ENCODE measurements around the gene NHS.
A peak's percentile ranks its signal among the peaks of the same experiment; 100 is the strongest.

The NHS gene

DNA sequence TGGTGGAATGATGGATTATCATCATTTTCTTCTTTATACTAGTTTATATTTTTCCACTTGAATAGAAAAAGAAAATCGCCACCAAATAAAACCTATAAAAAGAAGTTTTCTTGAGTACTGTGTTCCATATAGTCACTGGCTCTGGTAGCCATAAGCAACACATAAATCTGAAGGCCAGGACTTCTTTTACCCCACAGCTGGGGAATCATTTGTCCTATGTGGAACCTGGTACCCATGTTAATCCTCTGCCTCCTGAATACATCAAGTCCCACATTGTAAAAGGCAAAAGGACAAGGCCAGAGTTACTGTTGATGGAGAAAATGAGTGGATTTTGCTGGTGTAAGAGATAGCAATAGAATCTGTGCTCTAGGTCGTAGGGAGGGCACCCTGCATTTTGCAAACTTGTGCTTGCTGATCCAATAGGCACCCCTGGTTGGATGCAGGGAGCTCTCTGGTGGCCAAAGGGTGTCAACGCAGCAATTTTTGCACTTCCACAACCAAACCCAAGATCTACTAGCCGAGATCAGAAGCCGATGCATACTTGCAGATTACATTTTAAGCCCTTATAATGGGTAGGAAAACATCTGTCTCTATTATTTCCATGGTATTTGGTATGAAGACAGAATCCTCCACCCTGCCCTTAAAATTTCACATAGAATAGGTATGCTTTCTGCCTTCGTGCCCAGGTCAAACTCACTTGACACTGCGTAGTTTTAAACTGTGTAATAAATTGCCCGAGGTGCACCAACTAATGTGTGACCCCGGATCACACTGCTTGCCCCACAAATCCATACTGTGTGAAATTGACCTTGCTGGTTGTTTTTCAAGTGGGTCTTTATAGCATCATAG, 216.1 kb downstream of the NHS start:
- no peak overlapping the region for H3K4me3 ChIP-seq (ENCODE audit: low read length)
- no peaks in the 10 kb centered on the region for H3K4me1 ChIP-seq (ENCODE audit: control insufficient read depth, low read length)
- no peaks in the 10 kb centered on the region for H4K20me1 ChIP-seq (ENCODE audit: control insufficient read depth, insufficient read depth, low read depth, low read length)
- no peaks in the 10 kb centered on the region for H3K27me3 ChIP-seq (ENCODE audit: control insufficient read depth, low read length)
- no peak overlapping the region for H3K4me2 ChIP-seq (ENCODE audit: low read length)
- no peaks in the 10 kb centered on the region for H3F3A ChIP-seq (ENCODE audit: control insufficient read depth, insufficient read depth)
- TF ChIP-seq EZH2phosphoT487 (IDR thresholded peaks at IDR 0.05; ENCODE audit: borderline replicate concordance, low read length) (no peak), CTCF (IDR thresholded peaks at IDR 0.05; ENCODE audit: low read depth, low read length, poor library complexity, severe bottlenecking) (peak; percentile 50)
- H3K9me2 ChIP-seq (replicated peaks; ENCODE audit: control insufficient read depth, low read length) = no peaks in the 10 kb centered on the region
- H3K79me2 ChIP-seq (ENCODE audit: control insufficient read depth, low read length) = no peaks in the 10 kb centered on the region
- no peak overlapping the region for H3K27ac ChIP-seq (ENCODE audit: low read depth, low read length)
- no peaks in the 10 kb centered on the region for H3K36me3 ChIP-seq (ENCODE audit: control insufficient read depth, low read length)
- no peaks in the 10 kb centered on the region for H3K9me3 ChIP-seq (ENCODE audit: control insufficient read depth, insufficient read depth, low read length)

DNA sequence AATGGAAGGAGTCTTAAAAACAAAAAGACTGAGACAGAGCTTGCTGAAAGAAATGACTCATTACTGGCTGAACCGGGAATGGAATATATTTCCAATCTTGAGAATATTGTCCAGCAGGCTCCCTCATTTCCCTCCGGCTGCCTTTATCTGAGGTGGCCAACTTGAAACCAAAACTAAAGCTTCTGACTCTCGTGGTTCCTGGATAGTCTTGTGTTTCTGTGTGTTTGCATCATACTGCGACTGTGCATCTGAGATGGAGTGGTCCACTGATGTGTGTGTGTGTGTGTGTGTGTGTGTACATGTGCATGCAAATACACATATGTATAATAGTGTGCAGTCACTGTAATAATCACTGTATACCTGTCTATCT, 216.7 kb downstream of the NHS start:
- Histone ChIP-seq H3K27ac (ENCODE audit: low read depth, low read length) (no peak overlapping the region), H3K4me2 (ENCODE audit: low read length) (no peak overlapping the region), H3K4me3 (ENCODE audit: low read length) (no peak overlapping the region)

DNA sequence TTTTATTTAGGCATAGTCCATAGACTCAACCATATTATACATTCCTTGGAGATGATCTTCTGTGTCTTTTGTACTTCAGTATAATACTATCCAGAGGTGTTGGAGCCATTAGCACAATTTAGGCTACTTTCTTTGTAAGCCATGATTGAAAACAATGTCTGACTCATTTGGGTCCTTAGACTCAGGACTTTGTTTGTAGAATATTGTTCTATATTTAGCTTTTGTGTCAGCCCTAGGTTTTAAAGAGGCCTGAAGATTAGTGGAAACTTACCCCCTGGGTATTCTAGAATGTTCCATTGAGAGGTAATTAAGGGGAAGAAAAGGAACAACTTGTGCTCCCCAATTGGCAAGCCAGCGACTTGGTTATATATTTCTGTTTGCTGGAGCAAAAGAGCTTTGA, 217.1 kb downstream of the NHS start:
- Histone ChIP-seq H4K20me1 (ENCODE audit: control insufficient read depth, insufficient read depth, low read depth, low read length) (no peaks in the 10 kb centered on the region), H3K4me3 (ENCODE audit: low read length) (no peak overlapping the region), H3K4me2 (ENCODE audit: low read length) (no peak overlapping the region), H3K79me2 (ENCODE audit: control insufficient read depth, low read length) (no peaks in the 10 kb centered on the region), H3K4me1 (ENCODE audit: control insufficient read depth, low read length) (no peaks in the 10 kb centered on the region), H3K36me3 (ENCODE audit: control insufficient read depth, low read length) (no peaks in the 10 kb centered on the region), H3F3A (ENCODE audit: control insufficient read depth, insufficient read depth) (no peaks in the 10 kb centered on the region), H3K9me2 (replicated peaks; ENCODE audit: control insufficient read depth, low read length) (no peaks in the 10 kb centered on the region), H3K27ac (ENCODE audit: low read depth, low read length) (no peak overlapping the region), H3K9me3 (ENCODE audit: control insufficient read depth, insufficient read depth, low read length) (no peaks in the 10 kb centered on the region), H3K27me3 (ENCODE audit: control insufficient read depth, low read length) (no peaks in the 10 kb centered on the region)
- TF ChIP-seq EZH2phosphoT487 (IDR thresholded peaks at IDR 0.05; ENCODE audit: borderline replicate concordance, low read length) (no peak), CTCF (IDR thresholded peaks at IDR 0.05; ENCODE audit: low read depth, low read length, poor library complexity, severe bottlenecking) (no peak)

More for the DNA sequence above, 216.7 kb downstream of the NHS start:
- H3K36me3 ChIP-seq (ENCODE audit: control insufficient read depth, low read length) = no peaks in the 10 kb centered on the region
- no peaks in the 10 kb centered on the region for H3K9me2 ChIP-seq (replicated peaks; ENCODE audit: control insufficient read depth, low read length)
- no peaks in the 10 kb centered on the region for H3F3A ChIP-seq (ENCODE audit: control insufficient read depth, insufficient read depth)
- no peaks in the 10 kb centered on the region for H3K9me3 ChIP-seq (ENCODE audit: control insufficient read depth, insufficient read depth, low read length)
- H3K27me3 ChIP-seq (ENCODE audit: control insufficient read depth, low read length) = no peaks in the 10 kb centered on the region
- H3K4me1 ChIP-seq (ENCODE audit: control insufficient read depth, low read length) = no peaks in the 10 kb centered on the region
- H4K20me1 ChIP-seq (ENCODE audit: control insufficient read depth, insufficient read depth, low read depth, low read length) = no peaks in the 10 kb centered on the region
- no peak for TF ChIP-seq EZH2phosphoT487 (IDR thresholded peaks at IDR 0.05; ENCODE audit: borderline replicate concordance, low read length)
- TF ChIP-seq CTCF (IDR thresholded peaks at IDR 0.05; ENCODE audit: low read depth, low read length, poor library complexity, severe bottlenecking) = no peak
- H3K79me2 ChIP-seq (ENCODE audit: control insufficient read depth, low read length) = no peaks in the 10 kb centered on the region

All from DOHH2 (cell line).